Neural cell (in vitro differentiated cells): Measurements from ENCODE around the gene HIVEP2. TPM values are rescaled to one million over a fixed set of nuclear protein-coding genes. Genes with fewer than 3 reads are reported as not detected.

Experiments used
- H2AFZ ChIP-seq: fragments of 200-600, 300-800 bp; sonication (generic), shearing (Covaris generic); 2 replicates; pipeline ENCODE4 v1.6.0; 2014; ENCODE audit warnings: low read depth, mild to moderate bottlenecking, antibody characterized with exemption, low read length, moderate library complexity
- H3F3A ChIP-seq: fragments of 200-600 bp; shearing (Covaris generic); 2 replicates; pipeline ENCODE4 v1.6.1; 2016; ENCODE audit warnings: mild to moderate bottlenecking, moderate library complexity, mixed read lengths, antibody characterized with exemption, low read length; ENCODE audit not compliant: insufficient read depth, poor library complexity, severe bottlenecking
- H3K27ac ChIP-seq: fragments of 200-600, 300-800 bp; sonication (generic), shearing (Covaris generic); 2 replicates; pipeline ENCODE4 v1.5.1; 2014; ENCODE audit warnings: mild to moderate bottlenecking, low read length, moderate library complexity
- H3K27me3 ChIP-seq: fragments of 300-800, 200-600 bp; sonication (generic), shearing (Covaris generic); 2 replicates; pipeline ENCODE4 v1.6.0; 2014; ENCODE audit warnings: mild to moderate bottlenecking, low read depth, low read length, moderate library complexity; ENCODE audit not compliant: insufficient read depth
- H3K36me3 ChIP-seq: fragments of 300-800, 200-600 bp; sonication (generic), shearing (Covaris generic); 2 replicates; pipeline ENCODE4 v1.5.1; 2014; ENCODE audit warnings: mild to moderate bottlenecking, antibody characterized with exemption, low read length, moderate library complexity; ENCODE audit not compliant: insufficient read depth
- H3K4me2 ChIP-seq: fragments of 300-800, 200-600 bp; sonication (generic), shearing (Covaris generic); 2 replicates; pipeline ENCODE4 v1.6.0; 2014; ENCODE audit warnings: mild to moderate bottlenecking, low read length
- H3K4me3 ChIP-seq: fragments of 300-800, 200-600 bp; sonication (generic), shearing (Covaris generic); 2 replicates; pipeline ENCODE4 v1.5.1; 2014; ENCODE audit warnings: mild to moderate bottlenecking, low read length, moderate library complexity
- H3K79me2 ChIP-seq: fragments of 200-600 bp; shearing (Covaris generic); replicated peaks from 2 replicates; pipeline ENCODE4 v1.6.0; 2014; ENCODE audit warnings: mild to moderate bottlenecking, low read length, moderate library complexity; ENCODE audit not compliant: insufficient read depth
- H3K9ac ChIP-seq: fragments of 300-800, 200-600 bp; sonication (generic), shearing (Covaris generic); 2 replicates; pipeline ENCODE4 v1.6.1; 2016; ENCODE audit warnings: mild to moderate bottlenecking, low read length, mixed read lengths
- H3K9me2 ChIP-seq: fragments of 200-600 bp; shearing (Covaris generic); 2 replicates; pipeline ENCODE4 v1.6.1; 2016; ENCODE audit warnings: mild to moderate bottlenecking, low read length, mixed read lengths; ENCODE audit not compliant: insufficient read depth
- H3K9me3 ChIP-seq: fragments of 200-600, 300-800 bp; sonication (generic), shearing (Covaris generic); 2 replicates; pipeline ENCODE4 v1.6.1; 2016; ENCODE audit warnings: mild to moderate bottlenecking, mixed run types, low read length, moderate library complexity, mixed read lengths
- H4K20me1 ChIP-seq: fragments of 200-600 bp; shearing (Covaris generic); 2 replicates; pipeline ENCODE4 v1.6.1; 2016; ENCODE audit warnings: mild to moderate bottlenecking, mixed run types; ENCODE audit not compliant: insufficient read depth
- EP300 ChIP-seq: fragments of 450-650 bp; conservative IDR thresholded peaks from 2 replicates; pipeline ENCODE4 v1.6.1; 2014; ENCODE audit warnings: antibody characterized with exemption, mild to moderate bottlenecking, moderate library complexity; ENCODE audit not compliant: poor library complexity, severe bottlenecking
- EZH2 ChIP-seq: fragments of 200-600, 300-800 bp; shearing (Covaris generic), sonication (generic); IDR thresholded peaks from 2 replicates; pipeline ENCODE4 v1.6.1; 2014; ENCODE audit warnings: antibody characterized with exemption, low read length, borderline replicate concordance, mild to moderate bottlenecking; ENCODE audit not compliant: insufficient read depth, poor library complexity, severe bottlenecking
- MXI1 ChIP-seq: fragments of 450-650 bp; conservative IDR thresholded peaks from 2 replicates; pipeline ENCODE4 v1.6.1; 2014; ENCODE audit warnings: antibody characterized with exemption, mild to moderate bottlenecking; ENCODE audit not compliant: poor library complexity, severe bottlenecking
- POLR2AphosphoS5 ChIP-seq: IDR thresholded peaks from 2 replicates; pipeline ENCODE4 v1.6.1; 2012
- RAD21 ChIP-seq: fragments of 450-650 bp; conservative IDR thresholded peaks from 2 replicates; pipeline ENCODE4 v1.6.1; 2014; ENCODE audit warnings: antibody characterized with exemption, mild to moderate bottlenecking, moderate library complexity
- REST ChIP-seq: IDR thresholded peaks from 2 replicates; pipeline ENCODE4 v1.6.1; 2012; ENCODE audit warnings: borderline replicate concordance
- SMC3 ChIP-seq: fragments of 450-650 bp; conservative IDR thresholded peaks from 2 replicates; pipeline ENCODE4 v1.6.1; 2014; ENCODE audit warnings: antibody characterized with exemption, mild to moderate bottlenecking, moderate library complexity; ENCODE audit not compliant: poor library complexity
- TAF1 ChIP-seq: IDR thresholded peaks from 2 replicates; pipeline ENCODE4 v1.6.1; 2012; ENCODE audit warnings: low read depth
- polyA plus RNA-seq: library from polyadenylated mRNA; depleted of rRNA; stranded (reverse); fragments of >200 nt; gene quantifications from 2 replicates; pipeline ENCODE4 v1.2.3, GENCODE V29; 2014
- TF ChIP-seq, protein P1 (sequence below): fragments of 450-650 bp; IDR thresholded peaks from 2 replicates; pipeline ENCODE4 v1.5.1; 2014; ENCODE audit warnings: antibody characterized with exemption, mild to moderate bottlenecking, moderate library complexity; ENCODE audit not compliant: poor library complexity, severe bottlenecking

HIVEP2 gene
- polyA plus RNA-seq, 1 donor from 2014 or later = 6.0 TPM

- no peaks in the 10 kb centered on the region for H3K36me3 ChIP-seq
- H3K9ac ChIP-seq = no peak overlapping the region
- H3F3A ChIP-seq = no peaks in the 10 kb centered on the region
- H3K27me3 ChIP-seq = no peaks in the 10 kb centered on the region
- H4K20me1 ChIP-seq = no peaks in the 10 kb centered on the region
- TF ChIP-seq MXI1 (no peak), SMC3 (no peak)
- H3K4me2 ChIP-seq = no peak overlapping the region
- H3K9me3 ChIP-seq = no peaks in the 10 kb centered on the region
- H3K27ac ChIP-seq = no peak overlapping the region
- H3K79me2 ChIP-seq = peaks cover 26% of the 10 kb centered on the region
- no peak overlapping the region for H3K4me3 ChIP-seq
- no peak overlapping the region for H2AFZ ChIP-seq
- H3K9me2 ChIP-seq = no peaks in the 10 kb centered on the region
Observed at GRCh38 chr6:142863981-142864380, 81.0 kb downstream of the HIVEP2 start.

GRCh38 chr6:142861711-142862110 lies 83.3 kb downstream of the HIVEP2 start:
- Histone ChIP-seq H3K4me2 (no peak overlapping the region), H2AFZ (no peak overlapping the region), H3K27me3 (no peaks in the 10 kb centered on the region), H3K36me3 (no peaks in the 10 kb centered on the region), H3K9me2 (no peaks in the 10 kb centered on the region), H4K20me1 (no peaks in the 10 kb centered on the region), H3K79me2 (peaks cover 5% of the 10 kb centered on the region), H3K9ac (no peak overlapping the region), H3K9me3 (no peaks in the 10 kb centered on the region), H3K27ac (no peak overlapping the region), H3F3A (no peaks in the 10 kb centered on the region), H3K4me3 (no peak overlapping the region)
- TF ChIP-seq REST (no peak), EP300 (no peak), EZH2 (no peak), POLR2AphosphoS5 (no peak), MXI1 (no peak), TAF1 (no peak), RAD21 (no peak), SMC3 (no peak)
- TF ChIP-seq, protein P1, sequence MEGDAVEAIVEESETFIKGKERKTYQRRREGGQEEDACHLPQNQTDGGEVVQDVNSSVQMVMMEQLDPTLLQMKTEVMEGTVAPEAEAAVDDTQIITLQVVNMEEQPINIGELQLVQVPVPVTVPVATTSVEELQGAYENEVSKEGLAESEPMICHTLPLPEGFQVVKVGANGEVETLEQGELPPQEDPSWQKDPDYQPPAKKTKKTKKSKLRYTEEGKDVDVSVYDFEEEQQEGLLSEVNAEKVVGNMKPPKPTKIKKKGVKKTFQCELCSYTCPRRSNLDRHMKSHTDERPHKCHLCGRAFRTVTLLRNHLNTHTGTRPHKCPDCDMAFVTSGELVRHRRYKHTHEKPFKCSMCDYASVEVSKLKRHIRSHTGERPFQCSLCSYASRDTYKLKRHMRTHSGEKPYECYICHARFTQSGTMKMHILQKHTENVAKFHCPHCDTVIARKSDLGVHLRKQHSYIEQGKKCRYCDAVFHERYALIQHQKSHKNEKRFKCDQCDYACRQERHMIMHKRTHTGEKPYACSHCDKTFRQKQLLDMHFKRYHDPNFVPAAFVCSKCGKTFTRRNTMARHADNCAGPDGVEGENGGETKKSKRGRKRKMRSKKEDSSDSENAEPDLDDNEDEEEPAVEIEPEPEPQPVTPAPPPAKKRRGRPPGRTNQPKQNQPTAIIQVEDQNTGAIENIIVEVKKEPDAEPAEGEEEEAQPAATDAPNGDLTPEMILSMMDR = no peak

DNA sequence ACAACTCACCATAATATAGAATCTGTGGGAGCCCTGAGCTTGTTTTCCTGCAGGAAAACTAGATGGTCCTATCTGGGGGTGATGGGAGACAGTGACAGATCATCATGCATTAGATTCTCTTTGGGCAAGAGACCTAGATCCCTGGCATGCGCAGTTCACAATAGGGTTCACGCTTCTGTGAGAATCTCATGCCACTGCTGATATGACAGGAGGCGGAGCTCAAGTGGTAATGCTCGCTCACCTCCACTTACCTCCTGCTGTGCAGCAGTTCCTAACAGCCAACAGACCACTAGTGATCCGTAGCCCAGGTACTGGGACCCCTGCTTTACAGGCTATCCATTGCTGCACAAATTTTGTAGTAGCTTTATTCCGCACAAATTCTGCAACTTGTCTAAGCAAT lies 84.5 kb downstream of the HIVEP2 start:
- TF ChIP-seq POLR2AphosphoS5 (no peak), EZH2 (no peak), SMC3 (no peak), EP300 (no peak), TAF1 (no peak), MXI1 (no peak), REST (no peak), RAD21 (no peak)
- TF ChIP-seq, protein P1 = no peak

More for the DNA sequence above, 84.5 kb downstream of the HIVEP2 start:
- H3K4me3 ChIP-seq = no peak overlapping the region
- H3K9ac ChIP-seq = no peak overlapping the region
- H4K20me1 ChIP-seq = no peaks in the 10 kb centered on the region
- no peaks in the 10 kb centered on the region for H3F3A ChIP-seq
- peaks cover 3% of the 10 kb centered on the region for H3K79me2 ChIP-seq
- H2AFZ ChIP-seq = no peak overlapping the region
- H3K27ac ChIP-seq = no peak overlapping the region
- H3K36me3 ChIP-seq = no peaks in the 10 kb centered on the region
- H3K4me2 ChIP-seq = no peak overlapping the region
- no peaks in the 10 kb centered on the region for H3K9me3 ChIP-seq
- no peaks in the 10 kb centered on the region for H3K27me3 ChIP-seq
- H3K9me2 ChIP-seq = no peaks in the 10 kb centered on the region
